Right ventricle myocardium inferior (tissue), 1 donor: ENCODE data around the gene SETX. TPM values are rescaled to one million over a fixed set of nuclear protein-coding genes. Genes with fewer than 3 reads are reported as not detected.

Source experiments
- ATAC-seq: fragments of 200-7000 bp; cut with Tn5 transposase; one replicate; pipeline ENCODE4 v1.9.1; 2020; ENCODE audit warnings: mild to moderate bottlenecking, moderate library complexity
- DNase-seq: peaks from one replicate; pipeline ENCODE4 v3.0.0; 2021; ENCODE audit errors: missing footprints
- intact Hi-C: fragments of 100-400 bp; cut with DNase I; formaldehyde crosslinking; loops from one replicate; pipeline ENCODE4 v1.11.0; 2022
- total RNA-seq: library from RNA; stranded (reverse); fragmentation: NEBNext Ultra II Directional; extraction: Animal tissue kit (Norgen Biotek cat#: 25700); gene quantifications from one replicate; pipeline ENCODE4 v1.2.1, GENCODE V29; 2021
- donor health status: DM: no; HTN: yes; CAD: no; lungs with severe emphysema.

The SETX gene
- total RNA-seq, 1 donor from 2014 or later = 20.5 TPM

GRCh38 chr9:132245465-132245864 lies 109.3 kb downstream of the SETX start:
- intact Hi-C loops = no loop called here
- ATAC-seq = no peak
- no peak for DNase-seq

DNA sequence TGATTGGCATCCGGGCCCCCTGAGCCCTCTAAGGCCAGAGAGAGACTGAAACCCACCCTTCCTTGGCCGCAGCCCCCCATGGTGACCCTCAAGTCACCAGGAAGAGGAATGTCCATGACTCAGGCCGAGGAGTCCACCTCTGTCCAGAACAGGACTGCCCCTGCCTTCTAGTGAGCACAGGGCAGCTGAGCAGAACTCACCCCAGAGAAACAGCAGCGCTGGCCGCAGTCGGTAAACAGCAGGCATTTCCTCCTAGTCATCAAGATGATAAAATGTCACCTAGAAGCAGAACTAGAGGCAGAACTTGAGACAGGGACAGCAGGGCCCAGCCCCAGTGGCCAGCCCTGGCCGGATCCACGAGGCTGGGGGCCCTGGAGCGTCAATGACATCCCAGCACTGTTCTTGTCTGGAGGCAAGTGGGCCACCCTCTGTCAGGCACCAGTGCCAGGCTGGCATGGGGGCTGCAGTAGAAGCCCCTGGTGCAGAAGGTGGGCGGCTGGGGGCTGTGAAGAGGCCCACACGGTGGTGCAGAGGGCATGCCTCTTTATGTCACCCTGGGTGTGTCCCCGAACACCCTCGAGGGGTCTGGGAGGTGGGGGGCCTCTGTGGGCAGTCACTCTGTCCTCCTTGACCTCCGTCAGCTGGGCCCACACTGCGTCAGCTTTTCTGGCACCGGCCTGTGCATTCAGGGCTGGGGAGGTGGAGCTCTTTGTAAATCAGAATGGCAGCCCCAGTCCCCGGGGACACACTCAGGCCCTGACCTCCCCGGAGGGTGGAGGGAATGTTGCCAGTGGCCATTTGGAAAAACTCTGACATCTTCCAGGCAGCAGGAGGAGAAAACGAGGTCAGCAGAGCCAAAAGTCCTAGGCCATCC lies 110.0 kb downstream of the SETX start:
- no peak for DNase-seq
- no peak for ATAC-seq
- intact Hi-C loops = no loop called here

GRCh38 chr9:132243156-132244074 lies 111.4 kb downstream of the SETX start:
- intact Hi-C loops = no loop called here

DNA sequence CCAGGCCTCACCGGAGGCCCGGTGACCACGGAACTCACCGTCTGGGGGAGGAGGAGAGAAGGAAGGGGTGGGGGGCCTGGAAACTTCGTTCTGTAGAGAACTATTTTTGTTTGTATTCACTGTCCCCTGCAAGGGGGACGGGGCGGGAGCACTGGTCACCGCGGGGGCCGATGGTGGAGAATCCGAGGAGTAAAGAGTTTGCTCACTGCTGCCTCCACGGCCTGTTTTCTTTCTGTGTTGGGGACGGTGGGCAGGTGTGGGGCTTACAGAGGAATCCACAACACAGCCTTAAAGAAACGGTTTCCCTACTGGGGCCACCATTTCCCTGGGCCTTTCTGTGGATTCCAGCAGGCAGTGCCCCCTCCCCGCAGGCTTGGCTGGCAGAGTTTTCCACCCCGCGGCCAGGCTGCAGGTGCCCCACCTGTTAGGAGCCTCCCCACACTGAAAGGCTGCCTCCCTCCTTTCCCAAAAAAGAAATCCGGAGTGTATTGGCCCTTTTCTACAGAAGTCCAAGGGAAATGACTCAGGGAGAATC lies 112.1 kb downstream of the SETX start:
- intact Hi-C loops = no loop called here
- no peak for DNase-seq
- ATAC-seq = no peak

More at GRCh38 chr9:132243156-132244074, 111.4 kb downstream of the SETX start:
- ATAC-seq (no peak), DNase-seq (no peak)

- no peak for DNase-seq
- ATAC-seq = no peak
- intact Hi-C loops = no loop called here
These were observed 112.8 kb downstream of the SETX start for GRCh38 chr9:132241840-132242620.

DNA sequence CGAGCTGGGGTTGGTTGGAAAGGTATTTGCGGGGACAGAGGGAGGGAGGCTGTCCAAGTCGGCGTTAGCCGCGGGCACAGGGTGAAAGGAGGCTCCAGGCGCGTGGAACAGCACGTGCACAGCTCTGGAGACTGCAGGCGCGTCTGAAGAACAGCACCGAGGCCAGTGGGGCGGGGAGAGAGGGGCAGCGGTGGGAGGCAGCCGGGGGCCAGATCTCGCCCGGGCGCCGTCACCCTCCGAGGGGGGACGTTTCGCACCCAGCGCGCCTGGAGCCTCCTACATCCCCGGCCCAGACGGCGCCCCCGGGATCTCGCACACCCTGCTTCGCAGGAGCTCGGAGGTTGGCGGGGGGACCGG lies 113.3 kb downstream of the SETX start:
- DNase-seq = no peak
- no peak for ATAC-seq
- intact Hi-C loops = no loop called here

- DNase-seq = peak; percentile 100
- intact Hi-C loops = no loop called here
- ATAC-seq = peak; percentile 96
These were observed 113.8 kb downstream of the SETX start for GRCh38 chr9:132240841-132241482.

DNA sequence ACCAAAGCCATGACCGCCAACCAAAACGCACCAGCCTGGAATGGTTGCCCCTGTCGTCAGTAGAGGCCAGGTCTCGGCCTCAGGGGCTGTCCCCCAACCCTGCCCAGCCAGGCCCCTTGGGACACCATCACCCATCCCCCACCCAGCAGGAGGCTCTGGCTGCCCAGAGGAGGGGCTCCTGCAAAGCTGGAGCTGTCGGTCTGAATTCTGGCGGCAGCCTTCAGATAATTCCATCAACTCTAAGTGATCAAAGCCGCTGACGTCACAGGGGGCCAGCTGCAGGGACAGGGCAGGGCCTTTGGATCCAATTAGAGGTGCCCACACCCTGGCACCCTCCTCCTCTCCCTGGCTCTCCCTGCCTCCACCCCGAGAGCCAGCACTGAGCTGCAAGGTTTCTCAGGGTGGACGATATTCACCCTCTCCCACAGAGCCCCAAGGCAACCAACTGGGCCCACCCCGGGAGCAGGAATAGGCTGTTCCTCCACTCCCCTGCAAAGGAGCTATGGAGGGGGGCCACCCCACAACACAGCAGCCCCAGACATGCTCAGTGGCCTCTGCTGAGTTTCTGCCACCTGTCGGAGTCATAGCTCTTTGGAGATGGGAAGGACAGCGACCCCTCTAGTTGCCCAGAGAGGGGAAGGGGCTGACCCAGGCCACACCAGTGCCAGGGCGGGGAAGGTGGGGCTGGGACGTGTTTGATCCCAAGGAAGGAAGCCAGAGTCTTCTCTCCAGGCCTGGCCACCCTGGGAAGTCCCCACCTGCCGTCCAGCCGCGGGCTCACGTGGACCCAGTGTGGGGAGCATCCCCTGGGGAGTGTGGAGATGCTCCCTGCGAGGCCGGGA lies 114.6 kb downstream of the SETX start:
- DNase-seq (no peak), ATAC-seq (no peak)
- intact Hi-C loops = loop anchor here (5.0 to 10.0 kb wide), 2 partner anchors 405 to 478 kb away; no protein-coding TSS in a partner anchor

GRCh38 chr9:132239518-132239917 lies 115.3 kb downstream of the SETX start:
- intact Hi-C loops = loop anchor here (5.0 to 10.0 kb wide), 2 partner anchors 405 to 477 kb away; no protein-coding TSS in a partner anchor
- no peak for DNase-seq
- no peak for ATAC-seq

DNA sequence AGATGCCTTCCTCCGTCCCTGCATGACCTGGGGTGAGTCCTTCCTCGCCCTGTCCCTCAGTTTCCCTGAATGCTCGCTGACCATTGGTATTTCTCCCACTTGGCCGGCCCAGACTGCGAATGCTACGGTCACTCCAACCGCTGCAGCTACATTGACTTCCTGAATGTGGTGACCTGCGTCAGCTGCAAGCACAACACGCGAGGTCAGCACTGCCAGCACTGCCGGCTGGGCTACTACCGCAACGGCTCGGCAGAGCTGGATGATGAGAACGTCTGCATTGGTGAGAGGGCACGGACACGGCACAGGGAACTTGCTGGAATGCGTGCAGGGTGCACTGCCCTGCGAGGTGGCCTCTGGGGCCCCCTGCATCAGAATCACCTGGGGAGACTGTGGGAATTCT lies 115.8 kb downstream of the SETX start:
- DNase-seq = no peak
- intact Hi-C loops = loop anchor here (5.0 to 10.0 kb wide), 2 partner anchors 404 to 477 kb away; no protein-coding TSS in a partner anchor
- ATAC-seq = no peak

DNA sequence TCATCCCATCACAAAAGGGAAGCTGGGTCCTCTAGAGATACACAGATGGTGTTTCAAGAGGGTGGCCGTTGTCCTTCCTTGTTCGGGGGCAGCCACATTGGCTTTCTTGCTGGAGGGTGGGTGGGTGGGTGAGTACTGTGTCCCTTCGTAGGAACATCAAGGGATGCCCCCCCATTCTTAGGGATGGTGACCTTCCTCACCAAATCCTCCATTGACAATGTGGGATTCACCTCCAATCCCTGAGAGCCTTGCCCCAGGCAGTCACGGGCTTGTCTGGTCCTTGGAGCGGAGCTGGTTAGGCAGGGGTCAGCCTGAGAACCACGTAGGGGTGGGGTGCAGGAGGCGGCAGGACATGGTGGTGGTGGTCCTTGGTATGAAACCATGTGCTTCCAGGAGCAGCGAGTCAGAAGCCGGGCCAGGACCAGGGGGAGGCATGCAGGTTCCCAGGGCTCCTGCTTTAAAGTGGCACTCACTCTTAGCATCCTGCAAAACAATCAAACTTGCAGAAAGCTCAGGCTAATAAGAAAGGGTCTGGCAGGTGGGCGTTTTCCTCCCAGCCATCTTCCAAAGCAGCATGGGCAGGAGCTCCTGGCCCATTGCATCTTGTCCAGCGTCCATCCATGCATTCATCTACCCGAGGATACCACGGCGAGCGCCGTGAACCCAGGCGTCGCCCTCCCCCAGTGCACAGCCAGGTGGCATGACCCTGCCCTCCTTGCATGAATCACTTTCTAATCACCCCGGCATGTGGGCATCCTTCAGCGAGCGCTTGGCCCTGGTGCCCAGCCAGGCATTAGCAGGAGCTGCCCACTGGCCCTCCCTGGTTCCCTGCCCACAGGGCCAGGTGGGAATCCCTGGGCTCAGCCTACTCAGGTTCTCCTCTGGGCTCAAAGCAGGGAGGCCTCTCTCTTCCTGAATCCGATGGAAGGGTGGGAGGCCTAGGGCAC lies 116.5 kb downstream of the SETX start:
- ATAC-seq (no peak), DNase-seq (no peak)
- intact Hi-C loops = loop anchor here (5.0 to 10.0 kb wide), 2 partner anchors 403 to 476 kb away; no protein-coding TSS in a partner anchor

GRCh38 chr9:132237481-132237880 lies 117.3 kb downstream of the SETX start:
- no peak for DNase-seq
- no peak for ATAC-seq
- intact Hi-C loops = loop anchor here (5.0 to 10.0 kb wide), 2 partner anchors 403 to 475 kb away; no protein-coding TSS in a partner anchor

DNA sequence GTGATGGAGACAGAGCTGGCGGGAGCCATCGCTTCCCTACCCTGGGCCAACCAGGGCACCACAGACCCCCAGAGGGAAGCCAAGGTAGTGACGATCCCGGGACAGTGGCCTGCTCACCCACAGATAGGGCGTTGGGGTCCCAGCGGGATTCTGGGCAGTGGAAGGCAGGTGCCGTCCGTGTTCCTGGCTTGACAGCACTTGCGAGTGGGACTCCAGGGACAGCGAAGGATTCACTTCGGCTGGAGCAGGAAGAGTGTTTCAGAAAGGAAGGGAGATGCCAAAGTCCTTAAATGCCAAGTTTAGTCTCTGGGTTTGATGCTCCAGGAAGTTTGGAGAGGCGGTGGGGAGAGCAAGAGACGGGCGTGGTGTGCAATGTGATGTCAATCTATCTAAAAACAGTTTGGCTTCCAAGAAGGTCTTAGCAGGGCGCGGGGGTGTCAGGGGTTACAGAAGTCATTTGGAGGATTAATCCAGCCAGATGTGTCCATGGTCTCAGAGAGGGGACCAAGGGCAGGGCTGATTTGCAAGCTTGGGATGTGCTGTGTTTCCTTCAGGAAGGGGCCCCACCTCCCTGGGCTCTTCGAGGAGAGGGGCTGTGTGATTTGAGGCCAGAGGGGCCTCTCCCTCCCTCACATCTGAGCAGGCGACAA lies 118.0 kb downstream of the SETX start:
- DNase-seq (no peak), ATAC-seq (no peak)
- intact Hi-C loops = loop anchor here (1.0 to 10.0 kb wide), 3 partner anchors 66 to 474 kb away; no protein-coding TSS in a partner anchor

DNA sequence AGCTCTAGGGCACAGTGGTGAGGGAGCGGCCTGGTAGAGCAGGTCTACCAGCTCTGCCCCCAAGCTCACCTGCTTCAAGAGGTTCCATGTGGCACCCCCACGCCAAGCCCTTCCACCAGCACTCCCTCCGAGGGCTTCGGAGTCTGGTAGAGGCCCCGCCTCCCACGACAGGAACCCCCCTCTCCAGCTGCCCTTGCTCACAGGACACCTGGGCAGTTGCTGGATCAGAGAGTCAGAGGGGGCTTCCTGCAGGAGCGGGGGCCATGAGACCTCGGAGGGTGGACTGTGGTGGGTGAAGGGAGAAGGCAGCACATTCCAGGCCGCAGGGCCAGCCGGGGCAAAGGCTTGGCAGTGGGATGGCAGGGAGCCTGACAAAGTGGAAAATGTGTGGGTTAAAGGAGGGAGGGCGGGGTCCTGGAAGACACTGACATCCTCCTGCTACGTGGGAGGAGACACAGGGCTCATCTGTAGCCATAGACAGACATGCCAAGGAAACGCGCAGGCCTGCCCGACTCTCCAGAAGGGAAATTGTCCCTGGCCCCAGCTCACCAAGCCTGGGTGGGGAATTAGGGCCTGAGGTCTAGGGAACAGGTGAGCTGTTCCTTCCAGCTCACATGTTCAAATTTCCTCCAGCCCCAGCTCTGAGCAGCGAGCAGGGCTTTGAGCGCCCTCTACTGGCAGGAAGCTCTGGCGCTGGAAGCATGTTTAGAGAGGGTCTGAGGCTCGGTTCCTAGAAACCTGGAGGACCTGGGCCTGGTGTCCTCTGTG lies 118.7 kb downstream of the SETX start:
- intact Hi-C loops = loop anchor here (1.0 to 10.0 kb wide), 3 partner anchors 66 to 474 kb away; no protein-coding TSS in a partner anchor
- no peak for ATAC-seq
- DNase-seq = peak; percentile 80

GRCh38 chr9:132235125-132235524 lies 119.7 kb downstream of the SETX start:
- intact Hi-C loops = loop anchor here (5.0 to 10.0 kb wide), 2 partner anchors 400 to 473 kb away; no protein-coding TSS in a partner anchor
- ATAC-seq = no peak
- no peak for DNase-seq
